ENCODE results near the gene PVALEF.

The PVALEF gene

DNA sequence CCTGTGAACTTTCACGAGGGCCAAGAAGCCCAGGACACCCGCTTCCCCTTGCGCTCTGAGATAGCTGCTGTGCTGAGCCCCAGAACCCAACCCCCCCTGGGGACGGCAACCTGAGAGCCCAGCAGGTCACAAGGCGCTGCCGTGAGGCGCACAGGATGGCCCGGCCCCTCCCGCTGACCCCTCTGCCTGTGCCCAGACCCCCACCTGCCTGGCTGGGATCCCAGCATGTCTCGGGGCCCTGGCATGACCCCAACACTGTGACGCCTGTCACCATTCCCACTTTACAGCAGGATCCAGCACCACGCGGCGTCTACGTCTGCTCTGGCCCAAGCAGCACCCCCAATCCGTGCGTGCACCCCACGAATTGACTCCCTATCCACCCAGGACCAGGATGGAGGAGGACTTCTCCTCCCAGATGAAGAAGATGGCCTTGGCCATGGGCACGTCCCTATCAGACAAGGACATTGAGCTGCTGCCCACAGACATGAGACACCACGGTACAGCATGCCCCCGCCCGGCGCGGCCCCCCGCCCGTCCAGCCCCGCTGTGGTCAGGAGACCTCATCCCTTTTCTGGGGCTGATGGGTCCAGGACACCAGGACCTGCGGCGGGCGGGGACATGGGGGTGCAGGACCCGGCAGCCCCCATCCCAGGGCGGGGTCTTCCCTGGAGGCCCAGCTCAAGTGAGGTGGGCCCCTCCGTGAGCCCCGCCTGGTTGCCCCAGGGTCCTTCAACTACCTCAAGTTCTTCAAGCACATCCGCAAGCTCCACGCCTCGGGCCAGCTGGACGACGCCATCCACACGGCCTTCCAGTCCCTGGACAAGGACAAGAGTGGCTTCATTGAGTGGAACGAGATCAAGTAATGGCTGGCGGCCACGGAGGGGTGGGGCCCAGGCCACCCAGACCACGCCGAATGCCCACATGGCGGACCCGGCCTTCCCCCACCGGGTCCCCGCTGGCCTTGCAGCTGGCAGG, 15.8 kb downstream of the PVALEF start:
- in situ Hi-C loops (cut with MboI; ENCODE audit: low sequenced_read_pairs): no loop called here

- in situ Hi-C loops (cut with MboI; ENCODE audit: low sequenced_read_pairs): no loop called here
These were observed 16.5 kb downstream of the PVALEF start for GRCh38 chr17:81181811-81182185.

- in situ Hi-C loops (cut with MboI; ENCODE audit: low sequenced_read_pairs): no loop called here
These were observed 17.3 kb downstream of the PVALEF start for GRCh38 chr17:81182596-81182995.

GRCh38 chr17:81183316-81183715, 18.0 kb downstream of the PVALEF start:
- in situ Hi-C loops (cut with MboI; ENCODE audit: low sequenced_read_pairs): no loop called here

DNA sequence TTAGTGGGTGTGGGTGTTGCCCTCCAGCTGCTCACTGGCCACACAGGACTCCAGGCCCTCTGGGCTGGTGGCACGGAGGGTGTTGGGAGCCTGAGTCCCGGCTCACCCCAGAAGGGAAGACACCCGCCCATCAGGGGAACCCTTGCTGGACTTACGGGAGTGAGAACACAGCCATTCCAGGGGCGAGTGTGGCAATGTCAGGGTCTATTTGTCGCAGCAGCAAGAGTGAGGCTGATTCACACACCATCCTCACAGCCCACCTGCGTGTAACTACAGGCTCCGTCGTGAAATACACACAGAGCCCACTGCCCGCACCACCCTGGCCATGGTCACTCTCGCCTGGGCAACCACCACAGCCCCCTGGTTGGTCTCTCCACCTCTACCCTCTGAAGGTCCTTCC, 18.5 kb downstream of the PVALEF start:
- in situ Hi-C loops (cut with MboI; ENCODE audit: low sequenced_read_pairs): no loop called here

DNA sequence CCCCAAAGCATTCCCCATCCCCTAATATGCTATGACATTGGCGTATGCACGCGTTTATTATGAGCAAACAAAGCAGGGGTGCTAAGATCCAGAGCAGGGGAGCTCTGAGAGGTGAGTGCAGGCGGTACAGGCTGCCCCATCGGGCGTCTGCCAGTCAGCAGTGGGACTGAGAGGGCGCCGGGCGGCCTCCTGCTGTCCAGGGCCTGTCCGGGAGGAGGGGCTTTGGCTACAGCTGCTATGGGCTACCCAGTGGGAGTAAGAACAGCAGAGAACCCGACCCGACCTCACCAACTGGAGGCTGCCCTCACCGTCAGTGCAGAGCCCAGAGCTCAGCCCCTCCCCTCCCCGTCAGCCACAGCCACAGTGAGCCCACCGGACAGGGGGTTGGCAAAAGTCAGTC, 19.2 kb downstream of the PVALEF start:
- in situ Hi-C loops (cut with MboI; ENCODE audit: low sequenced_read_pairs): no loop called here

DNA sequence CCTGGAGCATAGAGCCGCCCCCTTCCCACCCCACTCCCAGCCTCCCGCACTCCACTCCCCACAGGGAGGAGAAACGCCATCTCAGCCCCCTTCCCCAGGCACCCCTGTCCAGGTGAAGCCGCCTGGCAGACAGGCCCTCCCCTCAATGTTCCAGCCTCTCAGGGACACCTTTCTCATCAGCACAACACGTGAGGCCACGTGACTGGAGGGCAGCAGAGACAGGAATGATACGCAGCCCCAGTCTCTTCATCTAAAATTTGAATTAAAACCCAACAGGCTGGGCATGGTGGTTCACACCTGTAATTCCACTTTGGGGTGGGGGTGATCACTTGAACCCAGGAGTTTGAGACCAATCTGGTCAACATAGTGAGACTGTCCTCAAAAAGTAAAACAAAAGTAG, 20.9 kb downstream of the PVALEF start:
- in situ Hi-C loops (cut with MboI; ENCODE audit: low sequenced_read_pairs): no loop called here

DNA sequence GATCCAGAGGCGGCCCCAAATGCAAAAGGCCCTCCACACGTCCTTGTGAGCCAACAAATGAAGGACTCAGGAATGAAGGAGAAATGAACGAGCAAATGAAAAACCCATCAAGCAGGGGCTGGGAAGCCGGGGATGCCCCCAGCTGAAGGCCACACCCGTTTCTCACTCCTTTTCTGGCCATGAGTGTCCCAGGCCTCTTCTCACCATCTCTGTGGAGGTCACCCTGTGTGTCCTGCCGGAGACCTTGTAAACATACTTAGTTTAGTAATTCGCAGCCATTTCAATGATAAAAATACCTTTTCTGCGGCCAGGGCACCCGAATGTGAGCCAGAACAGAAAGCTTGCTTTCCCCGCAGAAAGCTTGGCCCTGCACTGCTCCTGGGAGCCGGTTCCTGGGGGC, 21.8 kb downstream of the PVALEF start:
- in situ Hi-C loops (cut with MboI; ENCODE audit: low sequenced_read_pairs): no loop called here

DNA sequence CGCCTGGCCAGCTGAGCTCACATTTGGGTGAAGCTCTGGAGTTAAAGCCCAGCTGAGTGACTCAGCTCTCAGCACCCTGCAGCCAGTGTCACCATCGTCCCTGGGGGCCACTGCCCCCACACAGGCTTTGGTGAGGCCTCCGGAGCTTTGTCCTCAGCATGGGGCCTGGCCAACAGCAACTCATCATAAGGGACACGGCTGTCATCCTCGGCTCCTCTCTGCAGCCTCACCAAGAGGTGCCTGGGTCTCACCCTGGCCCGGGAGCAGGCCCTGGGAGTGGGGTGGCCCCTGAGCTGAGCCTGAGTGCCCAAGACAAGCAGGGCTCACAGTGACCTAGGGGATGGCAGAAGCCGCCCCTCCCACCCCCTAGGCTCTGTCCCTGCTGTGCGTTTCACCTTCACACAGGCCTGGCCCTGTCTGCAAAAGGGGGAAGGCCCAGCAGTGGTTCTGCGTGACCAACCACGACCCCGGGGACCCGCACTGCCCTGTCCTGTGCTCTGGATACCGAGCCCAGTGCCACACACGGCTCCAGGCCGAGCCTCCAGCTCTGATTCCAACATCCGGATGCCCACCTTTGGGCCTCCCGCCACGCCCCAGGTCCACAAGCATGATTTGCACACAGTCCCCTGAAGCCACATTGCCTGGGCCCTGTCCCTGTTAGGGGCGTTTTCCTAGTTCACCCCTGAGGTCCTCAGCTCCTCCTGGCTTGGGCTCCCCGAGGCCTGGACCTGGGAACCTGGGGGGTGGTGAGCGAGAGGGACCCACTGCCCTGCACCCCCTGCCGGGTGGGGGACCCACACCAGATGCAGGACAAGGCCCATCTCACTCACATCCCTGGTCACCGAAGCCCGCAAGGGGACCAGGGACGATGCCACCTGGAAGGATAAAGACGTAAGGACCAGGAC, 22.5 kb downstream of the PVALEF start:
- in situ Hi-C loops (cut with MboI; ENCODE audit: low sequenced_read_pairs): no loop called here

- in situ Hi-C loops (cut with MboI; ENCODE audit: low sequenced_read_pairs): no loop called here
These were observed 23.2 kb downstream of the PVALEF start for GRCh38 chr17:81188491-81188840.

- in situ Hi-C loops (cut with MboI; ENCODE audit: low sequenced_read_pairs): no loop called here
These were observed 23.7 kb downstream of the PVALEF start for GRCh38 chr17:81189016-81189415.

DNA sequence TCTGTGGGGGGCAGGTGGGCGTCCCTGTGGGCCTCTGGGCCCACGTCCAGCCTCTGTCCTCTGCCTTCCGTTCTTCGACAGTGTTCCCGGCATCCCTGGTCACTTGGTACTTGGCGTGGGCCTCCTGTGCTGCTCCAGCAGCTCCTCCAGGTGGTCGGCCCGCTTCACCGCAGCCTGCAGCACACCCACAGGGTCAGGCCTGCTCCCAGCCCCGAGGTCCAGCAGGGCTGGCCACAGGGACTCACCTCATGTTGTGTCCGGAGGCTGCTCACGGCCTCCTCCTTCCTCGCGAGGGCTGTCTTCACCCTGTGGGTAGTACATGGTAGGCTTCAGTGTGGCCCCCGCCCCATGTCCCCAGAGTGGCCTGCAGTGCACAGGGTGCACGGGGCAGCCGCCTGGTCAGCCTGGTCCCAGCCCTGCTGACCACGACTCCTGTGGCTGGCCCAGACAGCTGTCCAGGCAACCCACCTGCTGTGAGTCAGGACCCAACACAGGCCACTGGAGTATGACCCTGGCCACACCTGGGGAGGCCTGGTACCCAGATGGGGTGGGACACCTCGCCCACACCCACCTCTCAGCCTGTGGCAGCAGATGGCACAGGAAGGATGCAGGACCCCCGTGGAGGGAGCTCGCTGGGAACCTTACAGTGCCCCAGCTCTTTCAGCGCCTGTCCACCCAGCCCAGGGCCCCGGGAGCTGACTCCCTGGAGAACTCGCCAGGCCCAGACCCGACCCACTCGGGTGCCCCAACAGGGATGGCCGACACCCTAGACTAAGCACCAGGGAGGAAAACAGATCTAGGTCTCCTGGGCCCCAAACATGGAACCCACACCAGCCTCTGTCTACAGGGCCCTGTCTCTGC, 24.6 kb downstream of the PVALEF start:
- in situ Hi-C loops (cut with MboI; ENCODE audit: low sequenced_read_pairs): no loop called here

DNA sequence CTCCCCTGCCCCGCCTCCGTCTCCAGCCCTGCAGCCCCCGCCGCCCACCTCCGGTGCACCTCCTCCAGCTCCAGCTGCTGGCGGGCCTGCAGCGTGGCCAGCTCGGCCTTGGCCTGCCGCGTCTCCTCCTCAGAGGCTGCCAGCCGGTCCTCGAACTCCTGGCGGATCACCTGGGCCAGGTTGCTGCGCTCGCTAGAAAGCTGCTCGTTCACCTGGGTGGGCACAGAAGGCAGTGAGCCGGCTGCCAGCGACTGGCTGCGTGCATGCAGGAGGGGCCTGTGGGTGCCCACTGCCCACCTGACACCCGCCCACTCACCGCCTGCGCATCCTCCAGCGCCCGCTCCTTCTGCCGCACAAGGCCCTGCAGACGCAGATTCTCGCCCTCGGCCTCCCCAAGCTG, 25.3 kb downstream of the PVALEF start:
- in situ Hi-C loops (cut with MboI; ENCODE audit: low sequenced_read_pairs): no loop called here

GRCh38 chr17:81191116-81191515, 25.8 kb downstream of the PVALEF start:
- in situ Hi-C loops (cut with MboI; ENCODE audit: low sequenced_read_pairs): no loop called here

- in situ Hi-C loops (cut with MboI; ENCODE audit: low sequenced_read_pairs): no loop called here
These were observed 26.3 kb downstream of the PVALEF start for GRCh38 chr17:81191646-81192045.

DNA sequence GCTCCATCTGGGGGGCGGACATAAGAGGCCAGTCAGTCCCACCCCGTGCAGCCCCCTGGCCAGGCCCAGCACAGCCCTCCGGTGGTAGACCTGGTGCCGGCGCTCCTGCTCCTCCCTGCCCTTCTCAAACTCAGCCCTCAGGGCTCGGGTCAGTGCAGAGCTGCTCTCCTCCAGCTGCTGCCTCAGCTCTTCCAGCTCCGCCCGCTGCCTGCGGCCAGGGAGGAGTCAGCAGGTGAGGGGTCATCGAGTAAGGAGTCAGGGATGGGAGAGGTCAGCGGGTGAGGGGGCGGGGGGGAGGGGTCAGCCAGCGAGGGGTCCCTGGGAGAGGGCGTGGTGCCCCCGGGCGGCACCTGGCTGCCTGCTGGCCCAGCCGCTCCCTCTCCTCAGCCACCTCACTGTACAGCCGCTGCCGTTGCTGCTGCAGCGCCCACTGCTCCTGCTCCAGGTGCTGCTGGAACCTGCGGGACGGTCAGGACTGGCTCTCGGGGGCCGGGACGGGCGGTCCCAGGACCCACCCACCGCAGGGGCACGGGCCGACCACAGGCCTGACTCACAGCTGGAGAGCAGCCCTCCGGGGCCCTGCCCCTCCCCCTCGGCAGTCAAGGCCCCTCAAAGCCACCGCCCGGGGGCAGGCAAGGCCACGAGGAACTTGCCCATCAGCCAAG, 27.2 kb downstream of the PVALEF start:
- in situ Hi-C loops (cut with MboI; ENCODE audit: low sequenced_read_pairs): no loop called here

DNA sequence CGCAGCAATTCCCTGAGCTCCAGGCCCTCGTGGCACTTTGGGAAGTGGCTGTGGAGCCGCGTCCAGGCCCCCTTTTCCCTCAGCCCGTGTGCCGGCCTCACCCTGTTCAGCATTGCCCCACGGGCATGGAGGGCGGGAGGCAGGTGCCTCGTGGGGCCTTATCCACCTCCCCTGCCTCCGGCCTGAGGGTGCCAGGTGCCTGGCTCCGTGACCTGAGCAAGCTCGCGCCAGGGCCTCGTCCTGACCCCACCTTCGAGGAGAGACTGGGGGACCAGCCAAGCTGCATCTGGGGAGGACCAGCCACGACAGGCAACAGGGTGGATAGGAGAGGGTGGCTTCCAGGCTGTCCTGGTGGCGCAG, 27.7 kb downstream of the PVALEF start:
- in situ Hi-C loops (cut with MboI; ENCODE audit: low sequenced_read_pairs): no loop called here

DNA sequence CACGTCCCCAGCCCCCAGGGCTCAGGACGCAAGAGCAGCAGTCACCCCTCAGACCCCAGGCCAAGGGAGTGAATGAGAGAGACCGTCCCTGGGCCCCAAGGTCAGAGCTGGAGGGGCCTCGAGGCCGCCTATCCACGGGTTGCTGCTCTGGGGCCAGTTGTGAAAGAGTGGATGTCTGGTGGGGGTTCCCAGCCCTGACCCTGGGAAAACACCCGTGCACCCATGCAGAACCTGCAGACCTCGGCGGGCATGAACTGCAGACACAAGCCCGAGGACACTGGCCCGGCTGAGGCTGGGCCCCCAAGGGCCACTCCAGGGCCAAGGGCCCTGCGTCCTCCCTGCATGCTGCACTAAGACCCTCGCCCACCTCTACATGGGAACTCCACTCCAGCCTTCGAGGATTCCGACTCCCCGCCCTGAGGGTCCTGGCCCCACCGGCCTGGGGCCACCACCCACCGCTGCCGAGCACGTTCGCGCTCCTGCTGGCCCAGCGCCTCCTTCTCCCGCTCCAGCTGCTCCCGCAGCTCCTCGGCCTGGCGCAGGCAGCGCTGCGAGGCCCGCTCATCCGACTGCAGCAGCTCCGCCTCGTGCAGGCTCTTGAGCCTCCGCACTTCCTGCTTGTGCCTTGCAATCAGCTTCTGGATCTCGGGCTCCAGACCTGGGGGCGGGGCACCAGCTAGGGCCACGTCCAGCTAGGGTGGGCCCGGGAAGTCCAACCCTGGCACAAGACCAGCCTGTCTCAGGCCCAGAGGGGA, 28.3 kb downstream of the PVALEF start:
- in situ Hi-C loops (cut with MboI; ENCODE audit: low sequenced_read_pairs): no loop called here

GRCh38 chr17:81194225-81194760, 29.0 kb downstream of the PVALEF start:
- in situ Hi-C loops (cut with MboI; ENCODE audit: low sequenced_read_pairs): no loop called here
